Endodermal cell (in vitro differentiated cells): ENCODE data around the gene SCIN. TPM values are rescaled to one million over a fixed set of nuclear protein-coding genes. Genes with fewer than 3 reads are reported as not detected.

Experiments
- DNase-seq: peaks from one replicate; pipeline ENCODE4 v3.0.0-alpha.2; 2017
- H3K27ac ChIP-seq: 2 replicates; pipeline ENCODE4 v1.5.1; 2013; ENCODE audit warnings: mild to moderate bottlenecking, low read depth, low read length, moderate library complexity
- H3K27me3 ChIP-seq: 2 replicates; pipeline ENCODE4 v1.6.1; 2013; ENCODE audit warnings: mild to moderate bottlenecking, low read length, moderate library complexity; ENCODE audit not compliant: insufficient read depth, control insufficient read depth, poor library complexity, severe bottlenecking
- H3K36me3 ChIP-seq: 2 replicates; pipeline ENCODE4 v1.7.0; 2013; ENCODE audit warnings: mild to moderate bottlenecking, low read length, moderate library complexity; ENCODE audit not compliant: control insufficient read depth, insufficient read depth
- H3K4me1 ChIP-seq: one replicate; pipeline ENCODE4 v1.7.0; 2013; ENCODE audit warnings: low read length; ENCODE audit not compliant: control insufficient read depth, insufficient read depth
- H3K4me3 ChIP-seq: 2 replicates; pipeline ENCODE4 v1.5.1; 2013; ENCODE audit warnings: mild to moderate bottlenecking, low read length, moderate library complexity
- H3K9ac ChIP-seq: 2 replicates; pipeline ENCODE4 v1.6.1; 2013; ENCODE audit warnings: mild to moderate bottlenecking, low read length, moderate library complexity; ENCODE audit not compliant: poor library complexity, severe bottlenecking; ENCODE audit errors: extremely low read depth
- H3K9me3 ChIP-seq: 2 replicates; pipeline ENCODE4 v1.6.1; 2013; ENCODE audit warnings: mild to moderate bottlenecking, low read length, moderate library complexity; ENCODE audit not compliant: control insufficient read depth
- H3K27ac Mint-ChIP-seq: 2 replicates; pipeline ENCODE4 v1.8.0; 2020; ENCODE audit warnings: mixed read lengths
- H3K27me3 Mint-ChIP-seq: 2 replicates; pipeline ENCODE4 v1.8.0; 2021; ENCODE audit warnings: mild to moderate bottlenecking, mixed read lengths; ENCODE audit not compliant: insufficient read depth
- H3K36me3 Mint-ChIP-seq: 2 replicates; pipeline ENCODE4 v1.8.0; 2020; ENCODE audit warnings: low read depth, mixed read lengths
- H3K4me1 Mint-ChIP-seq: 2 replicates; pipeline ENCODE4 v1.8.0; 2020; ENCODE audit warnings: mixed read lengths
- H3K4me3 Mint-ChIP-seq: 2 replicates; pipeline ENCODE4 v1.8.0; 2020; ENCODE audit warnings: mild to moderate bottlenecking, moderate library complexity, mixed read lengths
- H3K9me3 Mint-ChIP-seq: 2 replicates; pipeline ENCODE4 v1.8.0; 2020; ENCODE audit warnings: mild to moderate bottlenecking, mixed read lengths
- CTCF ChIP-seq: fragments of 200-600 bp; sonication (generic); conservative IDR thresholded peaks from 2 replicates; pipeline ENCODE4 v1.5.0; 2021; ENCODE audit warnings: antibody characterized with exemption, mild to moderate bottlenecking
- WGBS, 2 experiments: methylation state at CpG; one replicate each; pipeline versions ENCODE4 v1.1.5 to v1.1.7; 2013; ENCODE audit warnings: missing lambda C conversion rate in 2 of 2, mixed read lengths in 1 of 2; ENCODE audit not compliant: insufficient coverage in 1 of 2, insufficient read length in 1 of 2; 5-methylcytosine and 5-hydroxymethylcytosine counted together
- total RNA-seq, 2 donors: library from RNA; stranded (reverse); fragmentation: NEBNext Ultra II Directional in 1 of 2; extraction: Animal tissue kit (Norgen Biotek cat#: 25700) in 1 of 2; gene quantifications; 2 replicates in 1 of 2; 3 replicates in 1 of 2; pipeline ENCODE4 v1.2.1, GENCODE V29; 2021

SCIN gene
- total RNA-seq, 2 donors from 2014 or later = 0.15 TPM; not detected in 1

- TF ChIP-seq CTCF = no peak
These were observed 79.6 kb downstream of the SCIN start for GRCh38 chr7:12650080-12650479.

GRCh38 chr7:12653110-12653509, 82.6 kb downstream of the SCIN start:
- Histone ChIP-seq H3K27ac (no peak overlapping the region), H3K4me3 (no peak overlapping the region), H3K9ac (no peak overlapping the region), H3K36me3 (no peaks in the 10 kb centered on the region), H3K9me3 (no peaks in the 10 kb centered on the region), H3K4me1 (peaks cover 4% of the 10 kb centered on the region), H3K27me3 (no peaks in the 10 kb centered on the region)
- Mint-ChIP-seq H3K27ac (no peak overlapping the region), H3K4me3 (no peak overlapping the region), H3K9me3 (no peaks in the 10 kb centered on the region), H3K27me3 (no peaks in the 10 kb centered on the region), H3K36me3 (no peaks in the 10 kb centered on the region), H3K4me1 (peaks cover 4% of the 10 kb centered on the region)
- TF ChIP-seq CTCF = no peak
- DNase-seq = no peak
- WGBS, 2 experiments = 93% methylated on average over 3 of the region's 3 CpGs; no CpG with 5 or more reads in 1 of the 2 experiments

More at GRCh38 chr7:12650080-12650479, 79.6 kb downstream of the SCIN start:
- H3K4me3 Mint-ChIP-seq = no peak overlapping the region
- 82% methylated on average over 1 of the region's 2 CpGs; no CpG with 5 or more reads in 1 of the 2 experiments for WGBS, 2 experiments
- Histone ChIP-seq H3K9me3 (no peaks in the 10 kb centered on the region), H3K4me3 (no peak overlapping the region), H3K27ac (no peak overlapping the region), H3K27me3 (no peaks in the 10 kb centered on the region), H3K4me1 (peaks cover 4% of the 10 kb centered on the region), H3K9ac (no peak overlapping the region), H3K36me3 (no peaks in the 10 kb centered on the region)
- no peaks in the 10 kb centered on the region for H3K36me3 Mint-ChIP-seq
- no peaks in the 10 kb centered on the region for H3K9me3 Mint-ChIP-seq
- H3K27me3 Mint-ChIP-seq = no peaks in the 10 kb centered on the region
- DNase-seq = no peak
- H3K4me1 Mint-ChIP-seq = peaks cover 4% of the 10 kb centered on the region
- H3K27ac Mint-ChIP-seq = no peak overlapping the region

GRCh38 chr7:12653518-12653917, 83.0 kb downstream of the SCIN start:
- peaks cover 4% of the 10 kb centered on the region for H3K4me1 ChIP-seq
- Mint-ChIP-seq H3K27ac (no peak overlapping the region), H3K4me3 (no peak overlapping the region), H3K9me3 (no peaks in the 10 kb centered on the region), H3K4me1 (peaks cover 4% of the 10 kb centered on the region), H3K27me3 (no peaks in the 10 kb centered on the region), H3K36me3 (no peaks in the 10 kb centered on the region)
- H3K36me3 ChIP-seq = no peaks in the 10 kb centered on the region
- H3K27ac ChIP-seq = no peak overlapping the region
- H3K27me3 ChIP-seq = no peaks in the 10 kb centered on the region
- TF ChIP-seq CTCF = no peak
- no peak overlapping the region for H3K9ac ChIP-seq
- no peaks in the 10 kb centered on the region for H3K9me3 ChIP-seq
- 96 to 100% methylated on average over 2 of the region's 2 CpGs for WGBS, 2 experiments
- no peak overlapping the region for H3K4me3 ChIP-seq
- DNase-seq = no peak
